Activated CD4-positive, alpha-beta T cell treated with anti-CD3 and anti-CD28 coated beads, Interleukin-2, amount 50 U/mL, for 16 hours (primary cell): ENCODE measurements around the gene SMIM26.
"Not testable (repeated sequence)": the region's sequence is repeated elsewhere in the genome, so short reads cannot be mapped to it uniquely, and the experiment has no call there.

ENCODE experiments used
- DNase-seq: peaks from one replicate; pipeline ENCODE4 v3.0.0-alpha.2; 2020

SMIM26 gene

DNA sequence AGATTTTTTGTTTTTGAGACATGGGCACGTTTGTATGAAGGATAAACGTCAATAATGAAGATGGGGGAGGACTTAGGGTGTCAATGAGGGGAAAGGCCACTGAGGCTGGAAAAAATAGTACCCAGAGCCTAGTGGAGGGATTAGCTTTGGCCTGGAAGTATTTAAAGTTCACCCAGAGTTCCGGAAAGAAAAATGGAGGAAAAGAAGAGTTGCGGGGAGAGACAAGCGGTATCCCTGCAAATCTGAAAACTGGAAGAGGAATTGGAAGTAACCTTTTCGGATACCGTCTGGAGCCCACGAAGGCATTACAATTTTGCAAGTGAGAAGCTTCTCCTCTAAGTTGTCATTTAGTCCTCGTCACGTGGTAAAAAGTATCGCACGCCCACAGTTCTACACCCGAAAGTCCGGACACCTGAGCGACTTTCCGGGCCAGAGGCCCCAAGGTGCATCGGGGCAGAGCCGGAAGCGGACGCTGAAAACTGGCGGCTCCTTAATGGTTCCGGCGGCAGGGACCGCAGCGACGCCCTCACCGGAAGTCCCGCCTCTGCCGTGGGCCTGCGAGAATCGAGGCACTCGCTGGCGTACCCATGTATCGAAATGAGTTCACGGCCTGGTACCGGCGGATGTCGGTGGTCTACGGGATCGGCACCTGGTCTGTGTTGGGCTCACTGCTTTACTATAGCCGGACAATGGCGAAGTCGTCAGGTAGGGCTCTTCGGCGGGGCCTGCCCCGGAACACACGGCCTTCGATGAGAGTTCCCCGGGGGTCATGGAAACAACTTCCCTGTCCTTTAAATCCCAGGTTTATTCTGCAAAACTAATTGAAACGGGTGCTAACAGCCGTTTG is at the start of gene SMIM26:
Gene SMIM26 (plus strand): TSS at position 541 of the 847 bp plus-strand sequence. CDS start 47 bp downstream, at position 588.
- peak; percentile 96 for DNase-seq

- DNase-seq = not testable (repeated sequence)
These were observed 45.2 kb upstream of the SMIM26 start for GRCh38 chr20:18522066-18522465.

DNA sequence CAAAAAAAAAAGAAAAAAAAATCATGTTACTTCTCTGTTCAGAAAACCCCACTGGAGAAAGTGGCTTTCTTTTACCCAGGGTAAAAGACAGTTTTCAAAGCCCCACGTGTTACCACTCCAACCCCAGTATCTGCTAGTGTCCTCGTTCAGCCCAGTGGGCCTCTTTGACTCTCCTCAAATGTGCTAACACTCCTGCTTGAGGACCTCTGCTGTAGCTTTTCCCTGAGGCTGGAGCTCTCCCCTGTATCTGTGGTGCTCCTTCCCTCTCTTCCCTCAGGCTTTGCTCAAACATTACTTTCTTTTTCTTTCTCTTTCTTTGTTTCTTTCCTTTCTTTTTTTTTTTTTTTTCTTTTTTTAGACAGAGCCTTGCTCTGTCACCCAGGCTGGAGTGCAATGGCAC is 44.2 kb upstream of the SMIM26 start:
- DNase-seq = no peak

GRCh38 chr20:18524646-18525045 is 42.6 kb upstream of the SMIM26 start:
- no peak for DNase-seq

DNA sequence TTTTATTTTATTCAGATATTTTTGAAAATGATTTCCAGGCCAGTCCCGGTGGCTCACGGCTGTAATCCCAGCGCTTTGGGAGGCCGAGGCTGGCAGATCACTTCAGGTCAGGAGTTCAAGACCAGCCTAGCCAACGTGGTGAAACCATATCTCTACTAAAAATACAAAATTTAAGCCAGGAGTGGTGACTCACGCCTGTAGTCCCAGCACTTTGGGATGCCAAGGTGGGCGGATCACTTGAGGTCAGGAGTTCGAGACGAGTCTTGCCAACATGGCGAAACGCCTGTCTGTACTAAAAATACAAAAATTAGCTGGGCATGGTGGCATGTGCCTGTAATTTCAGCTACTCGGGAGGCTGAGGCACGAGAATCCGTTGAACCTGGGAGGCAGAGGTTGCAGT is 40.5 kb upstream of the SMIM26 start:
- DNase-seq = not testable (repeated sequence)

DNA sequence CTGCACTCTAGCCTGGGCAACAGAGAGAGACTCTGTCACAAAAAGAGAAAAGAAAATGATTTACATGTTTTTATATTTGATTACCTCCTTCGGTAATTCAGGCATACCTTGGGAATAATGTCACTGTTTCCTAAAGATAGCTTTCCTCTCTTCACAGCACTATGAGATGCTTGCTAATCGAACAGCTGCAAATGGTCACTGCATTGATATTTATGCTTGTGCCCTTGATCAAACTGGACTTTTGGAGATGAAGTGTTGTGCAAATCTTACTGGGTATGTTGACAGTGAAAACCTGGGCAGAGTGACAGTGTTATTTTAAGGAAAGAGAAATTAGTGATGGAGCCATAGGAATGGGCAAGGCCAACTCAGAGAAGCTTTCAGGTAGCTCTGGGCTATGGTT is 39.9 kb upstream of the SMIM26 start:
- no peak for DNase-seq

DNA sequence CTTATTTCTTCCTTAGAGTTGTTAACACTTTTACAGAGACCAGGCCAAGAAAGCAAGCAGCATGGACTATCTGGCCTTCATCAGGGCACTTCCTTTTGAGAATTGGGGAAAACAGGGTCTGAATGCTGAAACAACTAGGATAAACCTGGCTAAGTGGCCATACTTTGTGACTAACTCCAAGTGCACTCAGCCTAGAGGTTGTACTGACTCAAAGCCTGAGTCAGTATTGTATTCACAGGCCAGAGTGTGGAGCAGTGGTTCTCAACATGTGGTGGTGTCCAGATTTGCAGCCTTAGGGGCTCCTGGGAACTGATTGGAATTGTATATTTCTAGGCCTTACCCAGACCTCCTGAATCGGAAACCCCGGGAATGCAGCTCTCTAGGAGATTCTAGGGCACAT is 39.4 kb upstream of the SMIM26 start:
- no peak for DNase-seq

GRCh38 chr20:18529041-18529440 is 38.2 kb upstream of the SMIM26 start:
- DNase-seq = no peak

DNA sequence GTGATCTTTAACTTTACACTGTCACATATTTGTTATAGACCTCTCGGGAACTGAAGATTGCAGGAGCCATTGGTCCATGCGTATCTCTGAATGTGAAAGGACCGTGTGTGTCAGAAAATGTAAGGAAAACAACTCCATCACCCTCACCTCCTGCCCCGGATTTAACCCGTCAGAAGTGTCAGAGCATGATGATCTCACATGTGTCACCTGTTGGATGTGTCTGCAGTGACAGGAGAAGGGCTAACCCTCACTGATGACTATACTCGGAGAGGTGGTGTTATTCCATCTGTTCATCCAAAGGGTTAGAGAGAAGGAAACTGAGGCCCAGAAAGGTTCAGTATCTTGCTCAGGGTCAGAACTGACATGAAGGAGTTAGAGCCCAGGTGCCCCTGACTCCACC is 34.6 kb upstream of the SMIM26 start:
- no peak for DNase-seq

DNA sequence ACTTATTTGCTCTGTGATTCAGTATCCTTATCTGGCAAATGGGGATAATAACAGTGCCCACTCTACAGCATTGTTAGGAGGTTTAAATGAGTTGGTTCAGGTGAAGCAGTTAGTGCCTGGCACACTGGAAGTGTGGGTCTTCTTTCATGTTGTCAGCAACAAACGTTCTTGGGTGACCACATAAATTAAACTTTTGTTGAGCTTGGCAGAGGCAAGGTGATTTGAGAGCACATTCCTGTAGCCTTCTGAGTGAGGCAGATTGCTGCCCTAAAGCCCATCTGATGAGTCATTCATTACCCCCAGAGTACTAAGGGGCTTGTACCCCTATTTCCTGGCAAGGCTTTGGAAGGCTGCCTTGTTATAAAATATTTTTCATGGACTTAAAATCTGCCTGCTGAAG is 33.7 kb upstream of the SMIM26 start:
- no peak for DNase-seq

DNA sequence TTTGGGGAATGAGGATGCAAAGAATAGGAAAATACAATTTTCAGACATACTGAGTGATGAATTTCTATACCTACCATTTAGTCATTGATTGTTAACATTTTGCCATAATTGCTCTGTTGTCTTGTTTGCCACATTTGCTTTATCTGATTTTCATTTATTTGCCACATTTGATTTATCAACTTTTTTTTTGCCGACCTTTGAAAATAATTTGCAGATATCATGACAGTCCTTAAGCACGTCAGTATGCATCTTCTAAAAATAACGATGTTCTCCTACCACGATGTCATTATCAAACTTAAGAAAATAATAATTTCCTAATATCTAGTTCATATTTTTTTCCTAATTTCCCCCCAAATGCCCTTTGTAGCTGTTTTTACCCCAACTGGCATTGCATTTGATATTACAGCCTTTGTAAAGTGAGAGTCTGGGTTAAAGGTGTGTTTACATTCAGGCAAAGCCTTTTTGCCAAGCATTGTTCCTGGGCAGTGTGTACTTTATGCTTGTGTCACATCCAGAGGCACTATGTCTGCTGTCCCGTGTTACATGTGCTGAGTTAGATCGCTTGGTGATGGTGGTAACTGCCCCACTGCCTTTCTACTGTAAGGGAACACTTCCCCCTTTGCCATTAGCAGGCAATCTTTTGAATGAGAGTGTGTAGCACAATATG is 33.1 kb upstream of the SMIM26 start:
- DNase-seq = no peak

GRCh38 chr20:18537651-18538050 is 29.6 kb upstream of the SMIM26 start:
- DNase-seq = no peak

DNA sequence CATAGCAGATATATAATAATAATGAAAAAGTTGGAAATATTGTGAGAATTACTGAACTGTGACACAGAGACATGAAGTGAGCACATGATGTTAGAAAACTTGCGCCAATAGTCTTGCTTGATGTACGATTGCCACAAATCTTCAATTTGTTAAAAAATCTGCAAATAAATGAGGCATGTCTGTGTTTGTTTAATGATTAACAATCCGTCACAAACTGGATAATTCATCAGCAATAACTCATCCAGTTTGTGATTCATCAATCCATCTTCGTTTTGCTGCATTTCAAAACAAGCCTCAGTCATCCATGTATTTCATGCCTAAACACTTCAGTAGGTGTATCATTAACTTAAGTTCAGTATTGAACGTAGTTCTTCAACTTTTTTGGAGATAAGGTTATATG is 25.5 kb upstream of the SMIM26 start:
- DNase-seq = no peak

DNA sequence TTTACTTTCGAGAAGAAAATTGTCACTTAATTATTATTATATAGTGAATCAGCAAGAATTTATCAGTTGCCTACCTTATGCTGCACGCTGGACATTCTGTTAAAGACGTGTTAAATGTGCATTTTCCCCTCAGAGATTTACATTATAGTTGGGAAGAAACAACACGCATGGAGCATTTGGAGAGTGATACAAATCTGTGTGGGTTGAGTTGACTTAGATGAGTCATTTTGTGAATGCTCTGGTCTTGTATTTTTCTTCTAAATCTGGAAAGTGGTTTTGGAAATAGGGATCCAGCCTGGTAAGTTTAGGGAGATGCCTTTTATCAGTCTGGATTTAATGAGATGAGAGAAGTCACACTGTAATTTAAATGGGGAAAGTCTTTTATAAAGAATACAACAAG is 24.0 kb upstream of the SMIM26 start:
- DNase-seq = no peak

DNA sequence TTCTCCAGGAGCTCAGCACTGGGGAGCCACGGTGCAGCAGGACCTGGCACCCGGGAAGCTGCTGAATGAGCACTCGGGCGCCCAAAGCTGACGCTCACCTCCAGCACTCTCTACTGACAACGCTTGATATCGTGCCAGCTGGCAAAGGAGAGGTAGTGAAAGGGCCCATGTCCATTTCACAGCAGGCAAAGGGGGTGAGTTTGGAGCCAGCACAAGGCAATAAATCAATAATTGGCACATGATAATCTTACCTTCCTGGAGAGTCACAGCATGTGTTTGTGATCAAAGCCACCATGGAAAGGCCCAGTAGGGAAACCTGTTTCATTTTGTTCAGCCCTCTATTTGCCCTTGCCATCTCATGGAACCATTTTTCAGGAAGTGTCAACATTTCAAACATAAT is 23.3 kb upstream of the SMIM26 start:
- DNase-seq = no peak

GRCh38 chr20:18545566-18545965 is 21.7 kb upstream of the SMIM26 start:
- DNase-seq = no peak

- no peak for DNase-seq
These were observed 18.8 kb upstream of the SMIM26 start for GRCh38 chr20:18548465-18548864.

DNA sequence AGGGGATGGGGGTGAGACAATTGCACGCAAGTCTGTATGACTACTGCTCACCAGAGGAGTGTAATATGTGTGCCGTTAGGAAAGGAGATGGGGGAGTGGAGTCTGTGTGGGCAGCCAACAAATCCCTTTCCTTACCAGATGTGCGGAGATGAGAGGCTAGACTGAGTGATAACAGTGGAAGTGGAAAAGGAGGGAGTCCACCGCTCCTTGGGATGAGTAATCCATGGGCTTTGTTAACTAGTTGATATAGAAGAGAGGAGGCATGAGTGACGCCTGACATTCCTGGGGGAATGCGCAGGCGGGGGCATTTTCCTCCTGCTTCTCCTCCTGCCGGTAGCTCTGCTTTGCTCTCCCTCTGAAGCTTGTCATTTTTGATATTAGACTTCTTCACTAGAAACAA is 13.5 kb upstream of the SMIM26 start:
- DNase-seq = no peak

- no peak for DNase-seq
These were observed 483 bp downstream of the SMIM26 start for GRCh38 chr20:18567739-18568091.

DNA sequence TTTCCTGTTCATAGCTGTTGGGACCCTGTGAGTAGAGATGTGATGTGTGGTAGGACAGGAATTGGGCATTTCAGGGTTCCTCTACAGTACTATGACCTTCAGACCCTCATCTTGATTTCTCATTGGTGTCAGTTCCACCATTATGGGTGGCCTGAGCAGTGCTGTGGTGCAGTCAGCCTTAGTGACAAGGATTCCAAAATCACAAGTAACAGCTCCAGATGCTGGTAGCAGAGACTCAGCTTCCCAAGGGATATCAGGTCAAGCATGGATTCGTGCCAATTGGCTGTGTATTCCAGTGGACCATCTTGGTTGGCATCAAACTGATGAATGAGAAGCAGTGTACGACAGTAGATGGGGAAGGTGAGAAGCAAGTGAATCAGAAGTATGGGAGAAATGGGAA is 3.8 kb downstream of the SMIM26 start:
- DNase-seq = no peak

GRCh38 chr20:18571578-18571977 is 4.3 kb downstream of the SMIM26 start:
- DNase-seq = no peak

DNA sequence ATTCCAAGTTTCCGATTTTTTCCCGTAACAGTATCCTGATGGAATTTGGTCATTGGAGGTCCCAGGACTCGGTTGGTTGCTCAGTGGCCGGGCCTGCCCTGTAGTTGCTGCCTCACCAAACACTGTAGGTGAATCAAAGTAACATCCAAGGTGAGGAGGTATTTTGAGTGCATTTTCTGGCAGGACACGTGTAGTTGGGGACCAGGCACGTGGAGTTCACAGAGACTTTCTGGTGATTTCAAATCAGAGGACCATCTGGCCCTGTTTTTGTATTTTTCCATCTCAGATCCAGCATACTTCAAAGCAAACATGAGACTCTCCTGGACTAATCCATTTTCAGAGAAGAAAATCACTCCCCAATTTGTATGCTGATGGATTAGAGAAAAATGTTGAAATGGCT is 10.7 kb downstream of the SMIM26 start:
- DNase-seq = no peak

- DNase-seq = no peak
These were observed 11.3 kb downstream of the SMIM26 start for GRCh38 chr20:18578581-18578980.

DNA sequence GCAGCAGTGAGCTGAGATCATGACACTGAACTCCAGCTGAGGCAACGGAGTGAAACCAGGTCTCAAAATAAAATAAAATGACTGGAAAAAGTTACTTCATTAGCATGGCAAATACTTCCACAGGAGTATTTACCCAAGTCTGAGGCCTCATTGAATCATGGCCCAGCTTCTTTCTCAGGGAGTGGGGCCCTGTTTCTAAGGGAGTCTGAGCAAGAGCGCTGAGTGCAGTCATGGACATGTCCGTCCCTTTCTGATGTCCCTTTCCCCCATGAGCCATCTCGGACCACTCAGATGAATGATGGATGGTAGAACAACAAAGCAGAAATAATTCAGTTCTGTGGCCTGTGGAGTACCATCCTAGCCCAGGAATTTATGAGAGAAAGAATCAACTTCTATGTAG is 12.8 kb downstream of the SMIM26 start:
- DNase-seq = no peak

DNA sequence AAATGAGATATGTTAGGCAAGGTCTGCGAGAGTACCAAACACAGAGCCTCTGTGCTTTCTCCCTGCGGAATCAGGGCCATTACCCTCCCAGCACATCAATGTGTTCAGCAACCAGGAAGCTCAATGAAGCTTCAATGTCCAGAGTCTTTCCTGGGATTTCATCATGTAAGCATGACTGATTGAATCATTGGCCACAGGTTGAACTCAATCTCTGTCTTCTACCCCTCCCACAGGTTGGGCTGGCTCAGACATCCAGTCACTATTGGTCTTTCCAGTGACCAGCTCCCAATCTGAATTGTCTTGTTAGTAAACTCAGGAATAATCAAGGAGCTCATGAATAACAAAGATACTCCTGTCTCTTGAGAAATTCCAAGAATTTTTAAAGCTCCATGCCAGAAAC is 17.9 kb downstream of the SMIM26 start:
- no peak for DNase-seq
